GM03348 (cell line): ENCODE measurements around the gene CTSL.
"Not testable (repeated sequence)": the region's sequence is repeated elsewhere in the genome, so short reads cannot be mapped to it uniquely, and the experiment has no call there.

ENCODE experiments used
- DNase-seq: peaks from one replicate; pipeline ENCODE4 v3.0.0; 2012; ENCODE audit warnings: low spot score

Gene CTSL

DNA sequence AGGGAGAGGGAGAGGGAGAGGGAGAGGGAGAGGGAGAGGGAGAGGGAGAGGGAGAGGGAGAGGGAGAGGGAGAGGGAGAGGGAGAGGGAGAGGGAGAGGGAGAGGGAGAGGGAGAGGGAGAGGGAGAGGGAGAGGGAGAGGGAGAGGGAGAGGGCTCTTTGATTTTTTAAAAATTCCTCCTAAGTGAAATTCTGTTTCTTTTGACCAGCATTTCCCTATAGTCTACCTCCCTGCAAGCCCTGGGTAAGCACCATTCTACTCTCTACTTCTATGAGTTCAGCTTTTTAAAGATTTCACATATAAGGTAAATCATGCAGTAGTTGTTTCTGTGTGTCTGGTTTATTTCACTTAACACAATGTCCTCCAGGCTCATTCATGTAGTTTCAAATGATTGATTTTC is 34.1 kb downstream of the CTSL start:
- not testable (repeated sequence) for DNase-seq

DNA sequence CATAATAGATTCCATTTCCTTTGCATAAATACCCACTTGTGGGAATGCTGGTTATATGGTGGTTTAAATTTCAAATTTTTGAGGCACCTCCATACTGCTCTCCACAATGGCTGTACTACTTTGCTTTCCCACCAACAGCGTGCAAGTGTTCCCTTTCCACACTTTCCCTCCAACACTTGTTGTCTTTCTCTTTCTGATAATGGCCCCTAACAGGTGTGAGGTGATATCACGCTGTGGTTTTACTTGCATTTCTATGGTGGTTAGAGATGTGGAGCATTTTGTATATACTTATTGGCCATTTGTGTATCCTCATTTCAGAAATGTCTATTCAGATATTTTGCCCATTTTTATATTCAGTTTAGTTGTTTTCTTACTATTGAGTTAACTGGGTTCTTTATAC is 34.6 kb downstream of the CTSL start:
- no peak for DNase-seq

DNA sequence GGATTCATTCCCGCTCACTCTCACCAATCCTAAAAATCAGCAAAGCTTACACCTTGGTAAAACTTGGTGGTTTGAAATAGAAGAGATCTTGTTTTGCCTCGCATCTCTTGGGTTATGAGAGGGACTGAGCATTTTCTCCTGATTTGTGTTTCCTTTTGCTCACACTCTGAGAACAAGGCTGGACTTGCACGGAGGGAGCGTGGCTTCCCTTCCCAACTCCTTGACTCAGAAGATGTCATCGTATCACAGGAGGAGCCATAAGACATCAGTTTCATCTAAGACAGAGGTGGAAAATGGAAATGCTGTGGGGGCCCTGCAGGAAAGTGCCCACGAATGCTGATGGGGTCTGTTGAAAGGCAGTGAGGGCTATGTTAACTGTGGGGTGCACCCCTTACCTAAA is 37.4 kb downstream of the CTSL start:
- no peak for DNase-seq

DNA sequence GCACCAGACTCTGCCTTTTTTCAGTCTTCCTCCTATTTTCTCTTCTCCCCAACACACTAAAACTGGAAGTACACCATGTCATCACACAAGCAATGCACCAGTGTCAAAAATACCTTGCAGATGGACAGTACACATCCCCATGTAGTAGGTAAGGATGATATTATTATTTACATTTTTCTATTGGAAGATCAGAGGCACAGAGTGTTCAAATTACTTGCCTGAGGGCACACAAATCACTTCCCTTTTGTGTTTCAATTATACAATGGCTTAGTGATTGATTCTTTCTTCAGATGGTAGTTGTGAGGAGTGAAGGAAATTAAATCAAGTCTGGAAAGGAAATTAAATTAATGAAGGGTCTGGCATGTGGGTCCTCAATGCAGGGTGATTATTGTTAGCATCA is 39.6 kb downstream of the CTSL start:
- no peak for DNase-seq

DNA sequence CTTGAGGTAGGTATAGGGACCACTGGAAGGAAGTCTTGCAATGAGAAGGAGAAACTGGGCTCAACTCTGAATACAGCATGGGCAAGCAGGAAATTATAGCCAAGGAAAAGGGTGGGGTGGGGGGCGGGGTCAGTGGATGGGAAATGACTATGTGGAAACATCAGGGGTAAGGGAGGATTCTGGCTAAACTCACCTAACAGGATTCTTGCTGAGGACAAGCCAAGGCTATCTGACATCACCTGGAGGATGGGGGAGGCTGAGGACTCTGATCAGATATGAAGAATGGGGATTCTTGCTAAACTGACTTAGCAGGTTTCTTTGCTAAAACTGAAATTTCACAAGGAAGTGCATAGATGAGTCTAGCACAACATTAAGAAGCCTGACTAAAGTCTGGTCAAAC is 40.8 kb downstream of the CTSL start:
- no peak for DNase-seq

DNA sequence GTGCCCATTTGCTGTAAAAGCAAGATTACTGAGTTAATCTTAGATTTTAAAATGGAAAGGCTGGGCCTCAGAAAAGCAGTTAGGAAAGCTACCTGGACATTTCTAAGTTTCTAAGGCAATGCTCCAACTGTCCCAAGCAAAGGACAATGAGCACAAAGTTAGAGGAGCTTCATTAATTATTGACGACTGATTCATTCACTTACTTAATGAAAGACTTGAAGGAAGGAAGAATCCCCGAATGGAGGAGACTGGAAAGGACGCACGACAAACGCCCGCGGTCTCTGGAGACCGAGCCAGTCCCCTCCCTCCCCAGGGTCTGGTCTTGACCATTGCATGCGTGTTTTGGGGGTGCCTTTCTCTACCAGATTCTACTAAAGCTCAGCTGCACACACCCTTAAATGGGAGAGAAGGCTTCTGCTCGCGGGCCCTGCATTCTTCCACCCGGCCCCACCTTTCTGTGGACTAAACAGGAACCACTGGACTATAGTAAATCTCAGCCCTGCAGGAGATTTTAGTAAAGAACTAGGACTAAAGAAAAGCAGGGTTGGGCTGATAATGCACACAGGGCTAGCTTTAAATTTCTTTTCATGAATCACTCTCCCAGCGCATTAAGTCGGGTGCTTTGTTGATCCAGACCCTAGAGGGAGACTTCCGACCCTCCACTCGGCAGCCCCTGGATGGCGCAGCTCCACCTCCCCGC is 44.8 kb downstream of the CTSL start:
- no peak for DNase-seq

DNA sequence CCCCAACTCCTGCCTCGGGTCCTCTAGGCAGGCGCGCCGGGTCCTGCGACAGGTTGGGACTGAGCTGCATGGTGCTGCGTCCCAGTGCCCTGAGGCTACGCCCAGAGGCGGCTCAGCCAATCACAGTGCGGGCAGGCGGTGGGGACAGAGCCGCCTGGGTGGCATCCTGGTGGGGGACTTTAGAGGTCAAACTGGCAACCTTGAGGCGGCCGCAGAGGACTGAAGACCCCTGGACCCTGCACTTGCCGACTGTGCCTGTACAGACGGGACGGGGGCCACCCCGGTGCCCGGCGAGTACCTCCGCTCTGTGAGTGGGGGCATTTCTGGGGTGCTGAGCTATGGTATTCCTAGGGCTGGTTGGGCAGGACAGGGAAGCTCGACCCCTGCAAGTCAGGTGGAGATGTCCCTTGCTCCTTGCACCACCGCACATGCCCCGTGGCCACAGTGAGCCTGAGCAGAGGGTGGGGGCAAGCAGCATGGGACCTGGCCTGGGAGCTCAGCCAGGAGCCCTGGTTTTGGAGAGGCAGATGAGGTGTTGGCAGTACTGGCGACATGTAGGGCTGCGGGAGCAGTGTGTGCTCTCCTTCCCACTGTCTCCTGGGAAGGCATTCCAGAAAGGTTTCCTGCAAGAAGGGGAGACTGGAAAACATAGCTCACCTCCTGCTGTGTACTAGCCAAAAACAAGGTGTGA is 45.5 kb downstream of the CTSL start:
- no peak for DNase-seq

DNA sequence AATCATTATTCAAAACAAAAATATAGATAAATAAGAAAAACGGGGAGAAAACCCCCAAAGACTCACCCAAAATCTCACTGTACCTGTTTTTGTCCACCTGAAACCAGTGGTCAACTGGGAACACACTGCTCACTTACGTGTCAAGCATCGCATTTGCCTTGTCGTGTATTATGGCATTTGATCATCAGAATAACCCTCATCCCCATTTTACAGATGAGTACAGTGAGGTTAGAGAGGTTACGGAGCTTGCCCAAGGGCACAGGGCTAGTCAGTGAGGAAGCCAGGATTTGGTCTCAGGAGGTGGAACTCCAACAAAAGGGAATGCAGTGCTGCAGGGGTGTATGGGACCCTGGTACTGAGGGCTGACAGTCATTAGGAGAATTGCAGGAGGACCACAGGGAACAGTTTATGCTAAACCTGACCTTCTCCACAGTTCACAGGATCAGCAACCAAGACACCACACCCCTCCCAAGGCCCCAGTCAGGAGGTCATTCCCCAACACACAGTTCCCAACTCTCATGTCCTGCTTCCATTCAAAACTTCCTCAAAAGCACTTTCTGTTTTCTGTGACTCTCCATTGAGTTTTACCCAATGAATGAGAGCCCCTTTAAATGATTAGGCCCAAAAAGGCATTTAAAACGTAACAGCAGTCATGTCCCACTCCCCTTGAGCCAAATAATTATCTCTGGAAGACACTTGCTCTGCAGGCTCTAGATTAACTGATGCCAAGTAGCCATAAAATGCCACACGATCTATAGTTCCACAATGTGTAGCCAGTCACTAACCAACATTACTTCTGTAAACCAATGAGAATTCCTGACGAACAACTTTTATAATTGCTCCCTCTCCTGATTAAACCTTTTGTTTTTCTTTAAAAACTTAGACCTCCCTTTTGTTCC is 50.8 kb downstream of the CTSL start:
- no peak for DNase-seq

DNA sequence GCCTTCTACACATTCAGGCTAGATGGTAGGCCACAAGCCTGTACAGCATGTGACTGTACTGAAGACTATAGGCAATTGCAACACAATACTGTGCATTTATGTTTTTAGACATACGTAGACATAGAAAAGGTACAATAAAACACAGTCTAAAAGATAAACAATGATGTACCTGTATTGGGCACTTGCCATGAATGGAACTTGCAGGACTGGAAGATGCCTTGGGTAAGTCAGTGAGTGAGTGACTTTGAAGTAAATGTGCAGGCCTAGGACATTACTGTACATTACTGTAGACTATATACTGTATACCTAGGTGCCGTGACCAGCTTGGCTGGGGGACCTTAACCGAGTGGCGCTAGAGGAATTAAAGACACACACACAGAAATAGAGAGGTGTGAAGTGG is 53.1 kb downstream of the CTSL start:
- no peak for DNase-seq
